Prostate gland (tissue), 2 donors: Measurements from ENCODE around the gene CCL5. TPM values are rescaled to one million over a fixed set of nuclear protein-coding genes. Genes with fewer than 3 reads are reported as not detected.

ENCODE experiments used
- DNase-seq: peaks from one replicate; pipeline ENCODE4 v3.0.0-alpha.2; 2019; ENCODE audit warnings: low spot score
- H3K27ac ChIP-seq, 2 donors: fragments of 200-600 bp; sonication (generic); 2 replicates each; pipeline ENCODE4 v1.5.1; 2017 to 2019
- H3K27me3 ChIP-seq: fragments of 200-600 bp; sonication (generic); replicated peaks from 2 replicates; pipeline ENCODE4 v1.5.1; 2019; ENCODE audit not compliant: insufficient read depth
- H3K36me3 ChIP-seq, 2 donors: fragments of 200-600 bp; sonication (generic); 1 replicate in 1 of 2; 2 replicates in 1 of 2; pipeline versions ENCODE4 v1.5.1 to v1.8.1; 2017 to 2019
- H3K4me1 ChIP-seq: fragments of 200-600 bp; sonication (generic); replicated peaks from 2 replicates; pipeline ENCODE4 v1.5.1; 2019
- H3K4me3 ChIP-seq, 2 donors: fragments of 200-600 bp; sonication (generic); 2 replicates each; pipeline ENCODE4 v1.5.1; 2017 to 2019
- H3K9me3 ChIP-seq: fragments of 200-600 bp; sonication (generic); 2 replicates; pipeline ENCODE4 v1.5.1; 2017
- POLR2A ChIP-seq: fragments of 450-650 bp; IDR thresholded peaks from one replicate; pipeline ENCODE4 v1.6.1; 2016; ENCODE audit warnings: antibody characterized with exemption, mild to moderate bottlenecking
- POLR2AphosphoS5 ChIP-seq: sonication (generic); formaldehyde crosslinking; IDR thresholded peaks from one replicate; pipeline ENCODE4 v1.6.1; 2017; ENCODE audit warnings: antibody characterized with exemption
- WGBS: methylation state at CpG from one replicate; pipeline ENCODE4 v1.1.5; 2018; 5-methylcytosine and 5-hydroxymethylcytosine counted together
- intact Hi-C: fragments of 100-400 bp; cut with DNase I; formaldehyde crosslinking; loops from one replicate; pipeline ENCODE4 v1.14.2; 2022
- total RNA-seq, 2 donors: library from RNA; depleted of rRNA; stranded (reverse); fragments of >200 nt; gene quantifications; one replicate each; pipeline ENCODE4 v1.1.0, GENCODE V29; 2016
- TF ChIP-seq, protein P1 (sequence below), 4 experiments: fragments of 200-600 bp in 2 of 4; fragments of 450-650 bp in 2 of 4; sonication (generic) in 2 of 4; IDR thresholded peaks; 1 replicate in 3 of 4; 2 replicates in 1 of 4; pipeline ENCODE4 v1.5.1; 2016 to 2019; ENCODE audit warnings: antibody characterized with exemption in 4 of 4, mild to moderate bottlenecking in 2 of 4, moderate library complexity in 2 of 4

CCL5 gene
- total RNA-seq, 2 donors from 2014 or later = 1.2 to 4.5 TPM

DNA sequence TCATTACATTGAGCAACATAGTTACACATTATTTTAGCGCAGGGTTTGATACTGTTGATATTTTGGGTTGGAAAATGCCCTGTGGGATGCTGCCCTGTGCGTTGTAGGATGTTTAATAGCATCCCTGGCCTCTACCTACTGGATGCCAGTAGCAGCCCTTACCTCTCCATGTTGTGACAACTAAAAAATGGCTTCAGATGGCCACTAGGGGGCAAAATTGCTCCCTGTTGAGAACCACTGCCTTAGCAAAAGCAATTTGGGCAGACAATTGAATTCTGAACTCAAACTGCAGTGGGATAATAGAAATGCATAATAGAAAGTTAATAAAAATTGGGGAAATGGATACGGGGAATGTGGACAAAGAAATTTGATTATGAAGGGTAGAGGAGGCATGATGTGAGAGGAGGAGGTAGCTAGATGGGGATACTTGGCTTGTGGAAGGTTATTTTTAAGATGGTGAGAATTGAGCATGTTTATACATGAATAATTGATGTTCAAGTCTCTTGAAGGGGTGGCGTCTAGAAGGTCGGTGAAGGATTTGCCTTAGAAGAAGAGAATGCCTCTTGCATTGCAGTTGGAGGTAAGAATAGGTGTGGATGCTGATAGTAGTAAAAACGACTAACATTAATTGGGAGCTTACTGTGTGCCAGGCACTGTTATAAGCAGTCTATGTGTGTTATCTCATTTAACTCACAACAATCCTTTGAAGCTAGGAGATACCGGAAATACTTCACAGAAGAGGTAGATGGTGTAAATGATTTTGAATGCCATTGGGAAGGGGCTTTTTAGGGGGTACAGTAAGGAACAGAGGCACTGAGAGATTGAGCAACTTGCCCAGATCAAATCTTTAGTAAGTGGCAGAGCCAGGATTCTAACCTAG, 30.5 kb downstream of the CCL5 start:
- Histone ChIP-seq H3K4me1 (no peaks in the 10 kb centered on the region), H3K9me3 (no peaks in the 10 kb centered on the region), H3K36me3 (peaks cover 0 to 9% of the 10 kb centered on the region in 2 donors), H3K27ac (no peak overlapping the region), H3K27me3 (no peaks in the 10 kb centered on the region), H3K4me3 (no peak overlapping the region)
- 61% methylated on average over 7 of the region's 7 CpGs for WGBS
- intact Hi-C loops = no loop called here
- no peak for TF ChIP-seq POLR2AphosphoS5
- TF ChIP-seq, protein P1, sequence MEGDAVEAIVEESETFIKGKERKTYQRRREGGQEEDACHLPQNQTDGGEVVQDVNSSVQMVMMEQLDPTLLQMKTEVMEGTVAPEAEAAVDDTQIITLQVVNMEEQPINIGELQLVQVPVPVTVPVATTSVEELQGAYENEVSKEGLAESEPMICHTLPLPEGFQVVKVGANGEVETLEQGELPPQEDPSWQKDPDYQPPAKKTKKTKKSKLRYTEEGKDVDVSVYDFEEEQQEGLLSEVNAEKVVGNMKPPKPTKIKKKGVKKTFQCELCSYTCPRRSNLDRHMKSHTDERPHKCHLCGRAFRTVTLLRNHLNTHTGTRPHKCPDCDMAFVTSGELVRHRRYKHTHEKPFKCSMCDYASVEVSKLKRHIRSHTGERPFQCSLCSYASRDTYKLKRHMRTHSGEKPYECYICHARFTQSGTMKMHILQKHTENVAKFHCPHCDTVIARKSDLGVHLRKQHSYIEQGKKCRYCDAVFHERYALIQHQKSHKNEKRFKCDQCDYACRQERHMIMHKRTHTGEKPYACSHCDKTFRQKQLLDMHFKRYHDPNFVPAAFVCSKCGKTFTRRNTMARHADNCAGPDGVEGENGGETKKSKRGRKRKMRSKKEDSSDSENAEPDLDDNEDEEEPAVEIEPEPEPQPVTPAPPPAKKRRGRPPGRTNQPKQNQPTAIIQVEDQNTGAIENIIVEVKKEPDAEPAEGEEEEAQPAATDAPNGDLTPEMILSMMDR (IDR thresholded peaks at IDR 0.05) = peak; percentile 50 to 69 (median 54)
- peak; percentile 38 for DNase-seq

DNA sequence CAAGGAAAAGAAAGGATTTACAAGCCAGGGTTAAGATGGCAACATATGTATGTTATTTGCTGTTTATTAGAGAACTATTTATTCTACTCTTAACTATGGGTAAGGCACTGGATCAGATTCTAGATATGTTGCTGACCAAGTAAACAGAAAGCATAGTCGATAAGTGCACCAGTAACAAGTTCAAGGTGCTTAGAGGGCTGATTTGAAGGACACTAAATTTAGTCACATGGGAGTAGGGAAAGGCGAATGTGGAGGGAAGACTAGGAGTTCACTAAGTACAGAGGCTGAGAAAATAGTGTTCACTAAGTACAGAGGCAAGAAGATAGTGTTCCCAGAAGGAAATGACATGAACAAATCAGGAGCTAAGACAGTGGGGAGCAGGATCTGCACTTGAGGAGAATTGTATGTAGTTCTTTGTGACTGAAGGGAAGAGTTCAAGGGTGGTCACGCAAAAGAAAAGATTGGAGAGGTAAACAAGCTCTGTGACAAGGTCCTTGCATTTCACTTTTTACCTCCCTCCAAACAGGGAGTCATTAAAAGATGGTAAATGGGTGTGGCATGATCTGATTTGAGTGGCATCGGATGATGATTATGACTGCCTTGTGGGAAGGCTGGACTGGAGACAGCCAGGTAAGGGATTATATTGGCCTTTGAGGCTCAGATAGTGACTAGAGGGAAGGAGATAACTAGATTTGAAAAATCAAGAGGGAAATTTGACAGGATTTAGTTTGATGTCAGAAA, 32.4 kb downstream of the CCL5 start:
- no peak for DNase-seq
- Histone ChIP-seq H3K9me3 (no peaks in the 10 kb centered on the region), H3K4me3 (no peak overlapping the region), H3K4me1 (no peaks in the 10 kb centered on the region), H3K27me3 (no peaks in the 10 kb centered on the region), H3K27ac (no peak overlapping the region), H3K36me3 (peaks cover 9 to 23% of the 10 kb centered on the region in 2 donors)
- TF ChIP-seq POLR2AphosphoS5 (no peak), POLR2A (no peak)
- TF ChIP-seq, protein P1 (IDR thresholded peaks at IDR 0.05) = no peak
- intact Hi-C loops = no loop called here
- WGBS = 70% methylated on average over 4 of the region's 4 CpGs

DNA sequence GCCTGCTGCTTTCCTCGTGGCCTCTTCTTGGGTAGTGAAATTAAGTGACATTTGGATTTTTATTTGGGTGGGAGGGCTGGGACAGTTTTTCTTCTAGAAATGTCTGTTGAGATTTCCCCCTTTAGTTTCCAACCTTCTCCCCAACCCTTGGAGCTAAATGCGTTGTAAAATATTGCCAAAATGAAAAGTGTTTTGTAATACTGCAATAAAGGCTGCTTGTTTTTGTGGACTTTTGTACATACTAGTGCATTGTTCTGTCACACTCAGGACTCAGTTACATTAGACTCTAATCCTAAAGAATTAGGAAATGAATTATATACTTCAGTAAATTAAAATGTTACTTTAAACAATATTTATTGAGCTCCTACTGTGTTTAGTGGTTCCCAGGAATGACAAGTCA, 33.2 kb downstream of the CCL5 start:
- H3K4me3 ChIP-seq = no peak overlapping the region
- no peaks in the 10 kb centered on the region for H3K9me3 ChIP-seq
- H3K4me1 ChIP-seq = no peaks in the 10 kb centered on the region
- intact Hi-C loops = no loop called here
- no peak for DNase-seq
- 51% methylated on average over 2 of the region's 2 CpGs for WGBS
- no peaks in the 10 kb centered on the region for H3K27me3 ChIP-seq
- H3K36me3 ChIP-seq = peaks cover 9 to 23% of the 10 kb centered on the region in 2 donors
- TF ChIP-seq, protein P1 (IDR thresholded peaks at IDR 0.05) = no peak
- no peak for TF ChIP-seq POLR2A
- TF ChIP-seq POLR2AphosphoS5 = no peak
- H3K27ac ChIP-seq = no peak overlapping the region

DNA sequence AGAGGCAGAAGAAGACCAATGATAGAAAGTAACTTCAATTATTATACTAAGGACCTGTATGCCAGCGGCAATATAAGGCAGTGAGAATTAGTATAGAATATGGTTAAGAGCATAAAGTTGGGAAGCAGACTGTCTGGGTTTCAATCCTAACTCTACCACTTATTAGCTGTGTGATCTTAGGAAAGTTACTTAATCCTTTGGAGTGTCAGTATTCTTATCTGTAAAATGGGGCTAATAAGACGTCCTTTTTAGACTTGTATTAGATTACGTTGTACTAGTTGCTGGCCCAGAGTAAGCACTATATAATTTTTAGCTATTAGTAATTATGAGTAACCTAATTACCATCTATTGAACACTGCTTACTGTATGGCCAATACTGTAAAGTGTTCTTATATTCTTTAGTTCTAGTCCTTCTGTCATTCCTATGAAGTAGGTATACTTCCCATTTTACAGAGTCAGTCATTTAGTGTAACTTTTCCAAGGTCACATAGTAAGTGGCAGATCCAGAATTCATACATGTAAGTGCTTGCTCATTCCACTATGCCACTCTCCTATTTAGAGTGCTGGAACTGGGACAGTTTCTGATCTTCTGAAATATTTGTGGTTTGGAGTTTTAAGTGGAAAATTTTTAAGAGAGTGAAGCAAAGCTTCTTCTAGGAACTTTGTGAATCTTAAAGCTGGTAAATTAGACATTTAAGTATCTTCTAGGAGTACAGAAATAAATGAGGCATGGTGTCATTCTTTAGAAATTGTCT, 33.9 kb downstream of the CCL5 start:
- intact Hi-C loops = no loop called here
- no peak for DNase-seq
- Histone ChIP-seq H3K36me3 (peaks cover 9 to 23% of the 10 kb centered on the region in 2 donors), H3K27ac (no peak overlapping the region), H3K4me1 (no peaks in the 10 kb centered on the region), H3K4me3 (no peak overlapping the region), H3K9me3 (no peaks in the 10 kb centered on the region), H3K27me3 (no peaks in the 10 kb centered on the region)
- TF ChIP-seq POLR2A (no peak), POLR2AphosphoS5 (no peak)
- TF ChIP-seq, protein P1 (IDR thresholded peaks at IDR 0.05) = no peak
- WGBS = 87% methylated on average over 3 of the region's 3 CpGs
